GM11168 (cell line): ENCODE measurements around the gene KRTAP2-1.
"Not testable (repeated sequence)": the region's sequence is repeated elsewhere in the genome, so short reads cannot be mapped to it uniquely, and the experiment has no call there.

Experiments
- in situ Hi-C: fragments of 300-500 bp; cut with MboI; formaldehyde crosslinking; loops from one replicate; pipeline ENCODE4 v1.12.0; 2022; ENCODE audit warnings: low sequenced_read_pairs; ENCODE audit not compliant: unreplicated experiment

The KRTAP2-1 gene

GRCh38 chr17:41016578-41017215, 30.4 kb downstream of the KRTAP2-1 start:
- in situ Hi-C loops, result no loop called here

GRCh38 chr17:41015454-41015853, 31.7 kb downstream of the KRTAP2-1 start:
- in situ Hi-C loops, result no loop called here

- in situ Hi-C loops, result no loop called here
Measured at GRCh38 chr17:41013606-41014005, 33.5 kb downstream of the KRTAP2-1 start.

- in situ Hi-C loops, result no loop called here
Measured at GRCh38 chr17:41013181-41013580, 33.9 kb downstream of the KRTAP2-1 start.

- in situ Hi-C loops, result no loop called here
Measured at GRCh38 chr17:41012326-41013120, 34.6 kb downstream of the KRTAP2-1 start.

GRCh38 chr17:41010441-41010840, 36.7 kb downstream of the KRTAP2-1 start:
- in situ Hi-C loops, result no loop called here

GRCh38 chr17:41009936-41010335, 37.2 kb downstream of the KRTAP2-1 start:
- in situ Hi-C loops, result no loop called here

GRCh38 chr17:41009301-41009760, 37.8 kb downstream of the KRTAP2-1 start:
- in situ Hi-C loops, result no loop called here

- in situ Hi-C loops, result no loop called here
Measured at GRCh38 chr17:41008811-41009210, 38.3 kb downstream of the KRTAP2-1 start, which contains the start of gene KRTAP3-1. Gene KRTAP3-1, minus strand, starts transcription at chr17:41009128. Its CDS starts 54 bp downstream, at chr17:41009074.

- in situ Hi-C loops, result no loop called here
Measured at GRCh38 chr17:41004397-41004796, 42.7 kb downstream of the KRTAP2-1 start.

GRCh38 chr17:41003926-41004325, 43.2 kb downstream of the KRTAP2-1 start:
- in situ Hi-C loops, result no loop called here

- in situ Hi-C loops, result no loop called here
Measured at GRCh38 chr17:41002814-41003213, 44.3 kb downstream of the KRTAP2-1 start.

GRCh38 chr17:41001795-41002194, 45.3 kb downstream of the KRTAP2-1 start:
- in situ Hi-C loops, result no loop called here

- in situ Hi-C loops, result not testable (repeated sequence)
Measured at GRCh38 chr17:40999563-40999962, 47.6 kb downstream of the KRTAP2-1 start, which contains the start of gene KRTAP3-2. Gene KRTAP3-2, minus strand, starts transcription at chr17:40999906. Its CDS starts 53 bp downstream, at chr17:40999853.

- in situ Hi-C loops, result no loop called here
Measured at GRCh38 chr17:40997361-40997760, 49.8 kb downstream of the KRTAP2-1 start.

- in situ Hi-C loops, result no loop called here
Measured at GRCh38 chr17:40996829-40997228, 50.3 kb downstream of the KRTAP2-1 start.
